Measurements from ENCODE around the gene FABP1. TPM values are rescaled to one million over a fixed set of nuclear protein-coding genes. Genes with fewer than 3 reads are reported as not detected.

The FABP1 gene
- total RNA-seq, 4 donors from 2014 or later = 598 to 2,513 (median 1,116) TPM

DNA sequence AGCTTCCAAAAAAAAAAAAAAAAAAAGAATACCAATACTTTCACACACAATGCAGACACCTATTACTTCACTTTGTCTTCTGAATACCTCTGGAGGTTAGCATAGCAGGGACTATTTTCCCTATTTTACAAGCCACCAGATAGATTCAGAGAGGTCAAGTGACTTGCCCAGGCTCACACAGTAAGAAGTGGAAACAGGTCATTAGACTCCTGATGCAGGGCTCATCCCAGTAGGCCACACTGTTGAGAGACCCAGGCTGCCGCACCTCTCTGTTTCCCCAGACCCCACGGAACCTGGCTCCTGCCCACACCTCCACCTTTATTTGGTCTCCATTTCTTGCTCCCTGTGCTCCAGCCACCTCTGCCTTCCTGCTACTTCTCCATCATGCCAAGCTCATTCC lies 40.8 kb downstream of the FABP1 start:
- Histone ChIP-seq H3K27me3 (no peaks in the 10 kb centered on the region), H3K4me1 (no peaks in the 10 kb centered on the region), H3K9me3 (no peaks in the 10 kb centered on the region), H3K36me3 (no peaks in the 10 kb centered on the region), H3K27ac (no peak overlapping the region), H3K4me3 (no peak overlapping the region)
- TF ChIP-seq POLR2A (IDR thresholded peaks at IDR 0.05) (no peak), CTCF (IDR thresholded peaks at IDR 0.05) (no peak)
- DNase-seq = no peak

GRCh38 chr2:88086401-88086800 lies 41.5 kb downstream of the FABP1 start:
- no peaks in the 10 kb centered on the region for H3K4me1 ChIP-seq
- H3K36me3 ChIP-seq = no peaks in the 10 kb centered on the region
- DNase-seq = no peak
- no peak overlapping the region for H3K4me3 ChIP-seq
- TF ChIP-seq CTCF (IDR thresholded peaks at IDR 0.05) (no peak), POLR2A (IDR thresholded peaks at IDR 0.05) (no peak)
- H3K9me3 ChIP-seq = no peaks in the 10 kb centered on the region
- H3K27me3 ChIP-seq = no peaks in the 10 kb centered on the region
- no peak overlapping the region for H3K27ac ChIP-seq

DNA sequence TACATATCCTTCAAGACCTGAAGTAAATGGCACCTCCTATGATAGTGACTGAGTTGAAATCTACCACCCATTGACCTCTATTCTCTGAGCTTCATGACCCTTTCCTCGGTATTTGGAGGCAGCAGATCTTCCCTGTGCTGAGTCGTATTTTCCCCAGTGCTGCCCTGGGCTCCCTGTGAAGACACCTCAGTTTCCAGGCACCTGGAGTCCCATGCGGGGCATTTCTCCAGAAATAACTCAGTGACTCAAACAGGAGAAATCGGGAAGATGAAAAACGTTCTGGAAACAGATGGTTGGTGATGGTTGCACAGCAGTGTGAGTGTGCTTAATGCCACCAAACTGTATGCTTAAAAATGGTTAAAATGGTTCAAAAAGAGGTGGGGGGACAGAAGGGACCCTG lies 42.3 kb downstream of the FABP1 start:
- H3K4me3 ChIP-seq = no peak overlapping the region
- no peak for TF ChIP-seq POLR2A (IDR thresholded peaks at IDR 0.05)
- no peak for TF ChIP-seq CTCF (IDR thresholded peaks at IDR 0.05)

DNA sequence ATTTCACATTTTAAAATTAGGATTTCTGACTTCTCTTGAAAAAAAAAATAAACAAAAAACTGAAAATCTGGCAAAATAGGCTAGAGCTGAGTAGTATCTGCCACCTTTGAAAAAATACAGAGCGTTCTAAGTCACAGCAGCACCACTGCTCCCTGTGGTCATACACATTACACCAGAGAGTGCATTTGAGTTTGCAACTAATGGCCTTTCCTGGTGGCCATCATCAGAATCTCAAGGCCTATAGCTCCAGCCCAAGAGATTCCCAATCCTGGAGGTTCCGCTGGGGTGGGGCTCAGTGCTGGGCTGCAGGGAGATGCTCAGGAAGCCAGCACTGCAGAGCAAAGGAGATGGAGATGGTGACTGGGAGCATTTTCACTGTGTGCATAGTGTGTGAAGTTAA lies 42.8 kb downstream of the FABP1 start:
- no peak overlapping the region for H3K4me3 ChIP-seq
- H3K9me3 ChIP-seq = no peaks in the 10 kb centered on the region
- H3K36me3 ChIP-seq = no peaks in the 10 kb centered on the region
- no peaks in the 10 kb centered on the region for H3K4me1 ChIP-seq
- no peaks in the 10 kb centered on the region for H3K27me3 ChIP-seq
- no peak overlapping the region for H3K27ac ChIP-seq
- TF ChIP-seq POLR2A (IDR thresholded peaks at IDR 0.05) = no peak
- no peak for DNase-seq

More for the DNA sequence above, 42.3 kb downstream of the FABP1 start:
- no peaks in the 10 kb centered on the region for H3K9me3 ChIP-seq
- no peaks in the 10 kb centered on the region for H3K36me3 ChIP-seq
- H3K27me3 ChIP-seq = no peaks in the 10 kb centered on the region
- no peak overlapping the region for H3K27ac ChIP-seq
- DNase-seq = no peak
- no peaks in the 10 kb centered on the region for H3K4me1 ChIP-seq

DNA sequence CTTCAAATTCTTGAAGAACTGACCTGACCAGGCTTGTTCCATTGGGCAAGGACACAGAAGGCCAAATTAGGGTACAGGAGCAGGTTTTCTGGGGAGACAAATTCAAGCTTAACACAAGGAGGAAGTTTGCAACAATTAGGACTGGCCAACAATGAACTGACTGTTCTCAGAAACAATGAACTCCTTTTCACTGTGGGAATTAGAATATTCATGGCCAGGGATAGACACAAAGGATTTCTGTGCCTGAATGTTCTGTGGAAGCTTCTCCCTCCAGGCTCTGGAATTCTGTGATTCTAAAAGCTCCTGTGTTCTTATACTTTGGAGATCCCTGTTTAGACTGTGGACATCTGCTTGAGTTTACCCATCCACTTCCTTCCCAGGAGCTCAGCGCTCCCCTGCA lies 45.1 kb downstream of the FABP1 start:
- H3K27ac ChIP-seq = no peak overlapping the region

GRCh38 chr2:88081924-88082608 lies 45.8 kb downstream of the FABP1 start:
- Histone ChIP-seq H3K27me3 (no peaks in the 10 kb centered on the region), H3K36me3 (no peaks in the 10 kb centered on the region), H3K9me3 (no peaks in the 10 kb centered on the region), H3K4me1 (no peaks in the 10 kb centered on the region), H3K27ac (no peak overlapping the region), H3K4me3 (no peak overlapping the region)
- TF ChIP-seq CTCF (IDR thresholded peaks at IDR 0.05) (no peak), POLR2A (IDR thresholded peaks at IDR 0.05) (no peak)
- no peak for DNase-seq

More for the DNA sequence above, 45.1 kb downstream of the FABP1 start:
- TF ChIP-seq CTCF (IDR thresholded peaks at IDR 0.05) (no peak), POLR2A (IDR thresholded peaks at IDR 0.05) (no peak)
- no peaks in the 10 kb centered on the region for H3K27me3 ChIP-seq
- H3K4me1 ChIP-seq = no peaks in the 10 kb centered on the region
- H3K9me3 ChIP-seq = no peaks in the 10 kb centered on the region
- no peak overlapping the region for H3K4me3 ChIP-seq
- no peaks in the 10 kb centered on the region for H3K36me3 ChIP-seq
- DNase-seq = no peak

All from Peyer's patch (tissue), 4 donors.